Vagina (tissue), 2 donors: ENCODE data around the gene TSR1.

ENCODE experiments used
- POLR2A ChIP-seq, 2 donors: fragments of 450-650 bp; IDR thresholded peaks; one replicate each; pipeline ENCODE4 v1.6.1; 2017; ENCODE audit warnings: antibody characterized with exemption in 2 of 2, mild to moderate bottlenecking in 2 of 2, moderate library complexity in 2 of 2
- POLR2AphosphoS5 ChIP-seq, 2 donors: sonication (generic); formaldehyde crosslinking; IDR thresholded peaks; one replicate each; pipeline ENCODE4 v1.9.0; 2017; ENCODE audit warnings: antibody characterized with exemption in 2 of 2, mild to moderate bottlenecking in 2 of 2, low read depth in 1 of 2; ENCODE audit not compliant: insufficient read depth in 1 of 2

- TF ChIP-seq POLR2A (IDR thresholded peaks at IDR 0.05) (no peak), POLR2AphosphoS5 (IDR thresholded peaks at IDR 0.05; ENCODE audit: insufficient read depth in 1 of 2, low read depth in 1 of 2) (no peak)
These were observed 36.5 kb downstream of the TSR1 start for GRCh38 chr17:2299756-2300155.
